ENCODE measurements around the gene PRDM1.

- TF ChIP-seq CTCF (IDR thresholded peaks at IDR 0.05) (no peak), POLR2AphosphoS5 (IDR thresholded peaks at IDR 0.05) (peak in 1 of 2 donors; percentile 35), EP300 (IDR thresholded peaks at IDR 0.05) (no peak)
Measured at GRCh38 chr6:106084989-106085691, 996 bp upstream of the PRDM1 start.

Measured in upper lobe of left lung (tissue), 4 donors.